ENCODE data around the gene CCDC91. TPM values are rescaled to one million over a fixed set of nuclear protein-coding genes. Genes with fewer than 3 reads are reported as not detected.

The CCDC91 gene
- total RNA-seq, 4 donors from 2014 or later: 24.3 to 65.2 (median 34.3) TPM

GRCh38 chr12:28202374-28203130 is 12.3 kb downstream of the CCDC91 start:
- no peak for TF ChIP-seq CTCF (IDR thresholded peaks at IDR 0.05)
- no peak for TF ChIP-seq POLR2A (IDR thresholded peaks at IDR 0.05)
- H3K9me3 ChIP-seq: no peaks in the 10 kb centered on the region
- H3K36me3 ChIP-seq: no peaks in the 10 kb centered on the region
- H3K27me3 ChIP-seq: no peaks in the 10 kb centered on the region
- H3K27ac ChIP-seq: no peak overlapping the region
- no peaks in the 10 kb centered on the region for H3K4me1 ChIP-seq
- no peak for DNase-seq
- no peak overlapping the region for H3K4me3 ChIP-seq

- H3K4me1 ChIP-seq: no peaks in the 10 kb centered on the region
- H3K4me3 ChIP-seq: no peak overlapping the region
- no peak overlapping the region for H3K27ac ChIP-seq
- H3K36me3 ChIP-seq: no peaks in the 10 kb centered on the region
- no peaks in the 10 kb centered on the region for H3K27me3 ChIP-seq
- H3K9me3 ChIP-seq: no peaks in the 10 kb centered on the region
- no peak for DNase-seq
- TF ChIP-seq CTCF (IDR thresholded peaks at IDR 0.05) (no peak), POLR2A (IDR thresholded peaks at IDR 0.05) (no peak)
Observed at GRCh38 chr12:28209782-28210181, 19.5 kb downstream of the CCDC91 start.

- Histone ChIP-seq H3K27ac (no peak overlapping the region), H3K4me1 (no peaks in the 10 kb centered on the region), H3K4me3 (no peak overlapping the region), H3K27me3 (no peaks in the 10 kb centered on the region), H3K9me3 (no peaks in the 10 kb centered on the region), H3K36me3 (no peaks in the 10 kb centered on the region)
- no peak for DNase-seq
- TF ChIP-seq CTCF (IDR thresholded peaks at IDR 0.05) (no peak), POLR2A (IDR thresholded peaks at IDR 0.05) (no peak)
Observed at GRCh38 chr12:28212182-28212581, 21.9 kb downstream of the CCDC91 start.

- Histone ChIP-seq H3K36me3 (no peaks in the 10 kb centered on the region), H3K4me1 (no peaks in the 10 kb centered on the region), H3K27me3 (no peaks in the 10 kb centered on the region), H3K4me3 (no peak overlapping the region), H3K9me3 (no peaks in the 10 kb centered on the region), H3K27ac (no peak overlapping the region)
- no peak for DNase-seq
- no peak for TF ChIP-seq POLR2A (IDR thresholded peaks at IDR 0.05)
- TF ChIP-seq CTCF (IDR thresholded peaks at IDR 0.05): no peak
Observed at GRCh38 chr12:28215021-28215420, 24.8 kb downstream of the CCDC91 start.

DNA sequence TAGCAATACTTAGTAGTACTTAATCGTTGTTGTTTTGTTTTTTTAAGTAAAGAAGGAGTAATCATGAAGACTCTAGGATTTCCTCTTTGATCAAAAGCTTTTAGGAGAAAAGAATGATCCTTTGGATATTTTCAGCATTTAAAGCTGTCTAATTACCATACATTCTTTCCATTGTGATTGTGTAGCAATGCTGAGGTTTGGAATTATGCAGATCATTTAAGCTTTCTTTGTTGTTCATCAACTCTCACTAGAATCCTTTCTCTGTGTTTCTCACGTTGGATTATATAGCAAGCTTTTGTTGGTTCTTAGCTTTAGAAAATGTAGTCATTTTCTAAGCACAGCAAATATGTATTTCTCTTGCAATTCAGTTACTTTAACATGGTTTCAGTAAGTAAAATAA is 25.8 kb downstream of the CCDC91 start:
- Histone ChIP-seq H3K4me1 (no peaks in the 10 kb centered on the region), H3K36me3 (no peaks in the 10 kb centered on the region), H3K27ac (no peak overlapping the region), H3K9me3 (no peaks in the 10 kb centered on the region), H3K4me3 (no peak overlapping the region), H3K27me3 (no peaks in the 10 kb centered on the region)
- no peak for DNase-seq
- TF ChIP-seq CTCF (IDR thresholded peaks at IDR 0.05) (no peak), POLR2A (IDR thresholded peaks at IDR 0.05) (no peak)

Measured in Peyer's patch (tissue), 4 donors.